ENCODE results near the gene ARPC3.
A peak's percentile ranks its signal among the peaks of the same experiment; 100 is the strongest.
"Not testable (repeated sequence)": the region's sequence is repeated elsewhere in the genome, so short reads cannot be mapped to it uniquely, and the experiment has no call there.

The ARPC3 gene

GRCh38 chr12:110449799-110450497 is at the start of gene ARPC3:
TSS of gene ARPC3 (minus strand) at chr12:110450337. CDS start at chr12:110450260, 77 bp downstream.
- peak within 1 kb of the TSS; percentile 64 for H2AFZ ChIP-seq (ENCODE audit: low read length, unreplicated experiment)
- H3K4me3 ChIP-seq (ENCODE audit: low read depth, low read length) = peak within 1 kb of the TSS; percentile 91
- peaks cover 49% of the 10 kb centered on the region for H3K79me2 ChIP-seq (ENCODE audit: control insufficient read depth, insufficient read depth, low read length, unreplicated experiment)
- peaks cover 5% of the 10 kb centered on the region; the same call in 1 of the 2 replicates for H3K36me3 ChIP-seq (ENCODE audit: insufficient read depth, low read length)
- no peaks in the 10 kb centered on the region for H3K27me3 ChIP-seq (ENCODE audit: insufficient read depth, low read length)
- peaks cover 4% of the 10 kb centered on the region for H3K4me1 ChIP-seq (ENCODE audit: control insufficient read depth, insufficient read depth, low read length, unreplicated experiment)
- H3K27ac ChIP-seq (ENCODE audit: low read depth, low read length) = peak within 1 kb of the TSS; percentile 81

GRCh38 chr12:110498984-110499706 is 49.0 kb upstream of the ARPC3 start:
- peak overlapping the region; percentile 83 for H3K27ac ChIP-seq (ENCODE audit: low read depth, low read length)
- H3K79me2 ChIP-seq (ENCODE audit: control insufficient read depth, insufficient read depth, low read length, unreplicated experiment) = peaks cover 59% of the 10 kb centered on the region
- peaks cover 17% of the 10 kb centered on the region for H3K36me3 ChIP-seq (ENCODE audit: insufficient read depth, low read length)
- H3K27me3 ChIP-seq (ENCODE audit: insufficient read depth, low read length) = no peaks in the 10 kb centered on the region
- peak overlapping the region; percentile 91 for H3K4me3 ChIP-seq (ENCODE audit: low read depth, low read length)
- H2AFZ ChIP-seq (ENCODE audit: low read length, unreplicated experiment) = no peak overlapping the region
- H3K4me1 ChIP-seq (ENCODE audit: control insufficient read depth, insufficient read depth, low read length, unreplicated experiment) = peaks cover 29% of the 10 kb centered on the region

GRCh38 chr12:110475426-110475825 is 25.3 kb upstream of the ARPC3 start:
- Histone ChIP-seq H3K4me3 (ENCODE audit: low read depth, low read length) (no peak overlapping the region), H3K27ac (ENCODE audit: low read depth, low read length) (no peak overlapping the region), H3K79me2 (ENCODE audit: control insufficient read depth, insufficient read depth, low read length, unreplicated experiment) (peaks cover 23% of the 10 kb centered on the region), H2AFZ (ENCODE audit: low read length, unreplicated experiment) (no peak overlapping the region), H3K27me3 (ENCODE audit: insufficient read depth, low read length) (no peaks in the 10 kb centered on the region), H3K36me3 (ENCODE audit: insufficient read depth, low read length) (peaks cover 6% of the 10 kb centered on the region; the same call in 1 of the 2 replicates), H3K4me1 (ENCODE audit: control insufficient read depth, insufficient read depth, low read length, unreplicated experiment) (no peaks in the 10 kb centered on the region)

GRCh38 chr12:110468214-110469048 is 18.3 kb upstream of the ARPC3 start, which contains the start of the genes FAM216A and GPN3:
TSS of gene FAM216A (plus strand) at chr12:110468845. CDS start at chr12:110468876, 31 bp downstream.
TSS of gene GPN3 (minus strand) at chr12:110468257. CDS start at chr12:110468203, 54 bp downstream.
- Histone ChIP-seq H3K79me2 (ENCODE audit: control insufficient read depth, insufficient read depth, low read length, unreplicated experiment) (peaks cover 51% of the 10 kb centered on the region), H3K27ac (ENCODE audit: low read depth, low read length) (peak within 1 kb of the TSS; percentile 85)

GRCh38 chr12:110467847-110468213 is 17.7 kb upstream of the ARPC3 start:
- H3K4me3 ChIP-seq (ENCODE audit: low read depth, low read length) = peak overlapping the region; percentile 95
- H3K4me1 ChIP-seq (ENCODE audit: control insufficient read depth, insufficient read depth, low read length, unreplicated experiment) = peaks cover 14% of the 10 kb centered on the region
- no peaks in the 10 kb centered on the region for H3K27me3 ChIP-seq (ENCODE audit: insufficient read depth, low read length)
- peak overlapping the region; percentile 85 for H3K27ac ChIP-seq (ENCODE audit: low read depth, low read length)
- H3K36me3 ChIP-seq (ENCODE audit: insufficient read depth, low read length) = no peaks in the 10 kb centered on the region
- H3K79me2 ChIP-seq (ENCODE audit: control insufficient read depth, insufficient read depth, low read length, unreplicated experiment) = peaks cover 51% of the 10 kb centered on the region
- peak overlapping the region; percentile 99 for H2AFZ ChIP-seq (ENCODE audit: low read length, unreplicated experiment)

More at GRCh38 chr12:110468214-110469048, 18.3 kb upstream of the ARPC3 start, which contains the start of the genes FAM216A and GPN3:
- Histone ChIP-seq H3K27me3 (ENCODE audit: insufficient read depth, low read length) (no peaks in the 10 kb centered on the region), H3K36me3 (ENCODE audit: insufficient read depth, low read length) (no peaks in the 10 kb centered on the region), H2AFZ (ENCODE audit: low read length, unreplicated experiment) (peak within 1 kb of the TSS; percentile 99), H3K4me1 (ENCODE audit: control insufficient read depth, insufficient read depth, low read length, unreplicated experiment) (peaks cover 14% of the 10 kb centered on the region), H3K4me3 (ENCODE audit: low read depth, low read length) (peak within 1 kb of the TSS; percentile 95)

- Histone ChIP-seq H3K79me2 (ENCODE audit: control insufficient read depth, insufficient read depth, low read length, unreplicated experiment) (peaks cover 45% of the 10 kb centered on the region), H3K4me1 (ENCODE audit: control insufficient read depth, insufficient read depth, low read length, unreplicated experiment) (peaks cover 14% of the 10 kb centered on the region), H3K27me3 (ENCODE audit: insufficient read depth, low read length) (no peaks in the 10 kb centered on the region), H3K27ac (ENCODE audit: low read depth, low read length) (no peak overlapping the region), H3K4me3 (ENCODE audit: low read depth, low read length) (peak overlapping the region; percentile 95), H2AFZ (ENCODE audit: low read length, unreplicated experiment) (no peak overlapping the region), H3K36me3 (ENCODE audit: insufficient read depth, low read length) (no peaks in the 10 kb centered on the region)
These were observed 16.7 kb upstream of the ARPC3 start for GRCh38 chr12:110466791-110467190.

GRCh38 chr12:110465765-110466164 is 15.6 kb upstream of the ARPC3 start:
- not testable (repeated sequence) for H3K27ac ChIP-seq (ENCODE audit: low read depth, low read length); H3K4me3 ChIP-seq (ENCODE audit: low read depth, low read length); H3K36me3 ChIP-seq (ENCODE audit: insufficient read depth, low read length); H3K27me3 ChIP-seq (ENCODE audit: insufficient read depth, low read length); H2AFZ ChIP-seq (ENCODE audit: low read length, unreplicated experiment)
- H3K79me2 ChIP-seq (ENCODE audit: control insufficient read depth, insufficient read depth, low read length, unreplicated experiment) = peaks cover 35% of the 10 kb centered on the region
- H3K4me1 ChIP-seq (ENCODE audit: control insufficient read depth, insufficient read depth, low read length, unreplicated experiment) = peaks cover 14% of the 10 kb centered on the region

GRCh38 chr12:110465024-110465423 is 14.9 kb upstream of the ARPC3 start:
- H3K79me2 ChIP-seq (ENCODE audit: control insufficient read depth, insufficient read depth, low read length, unreplicated experiment) = peaks cover 27% of the 10 kb centered on the region
- H3K4me3 ChIP-seq (ENCODE audit: low read depth, low read length) = no peak overlapping the region
- H3K27me3 ChIP-seq (ENCODE audit: insufficient read depth, low read length) = no peaks in the 10 kb centered on the region
- H3K36me3 ChIP-seq (ENCODE audit: insufficient read depth, low read length) = peaks cover 3% of the 10 kb centered on the region; the same call in 1 of the 2 replicates
- peaks cover 14% of the 10 kb centered on the region for H3K4me1 ChIP-seq (ENCODE audit: control insufficient read depth, insufficient read depth, low read length, unreplicated experiment)
- H2AFZ ChIP-seq (ENCODE audit: low read length, unreplicated experiment) = no peak overlapping the region
- H3K27ac ChIP-seq (ENCODE audit: low read depth, low read length) = no peak overlapping the region

- not testable (repeated sequence) for H3K4me1 ChIP-seq (ENCODE audit: control insufficient read depth, insufficient read depth, low read length, unreplicated experiment); H3K4me3 ChIP-seq (ENCODE audit: low read depth, low read length); H3K36me3 ChIP-seq (ENCODE audit: insufficient read depth, low read length); H3K79me2 ChIP-seq (ENCODE audit: control insufficient read depth, insufficient read depth, low read length, unreplicated experiment); H3K27me3 ChIP-seq (ENCODE audit: insufficient read depth, low read length); H3K27ac ChIP-seq (ENCODE audit: low read depth, low read length); H2AFZ ChIP-seq (ENCODE audit: low read length, unreplicated experiment)
These were observed 11.1 kb upstream of the ARPC3 start for GRCh38 chr12:110461189-110461588.

- Histone ChIP-seq H3K36me3 (ENCODE audit: insufficient read depth, low read length) (peaks cover 15% of the 10 kb centered on the region; the same call in 1 of the 2 replicates), H3K27ac (ENCODE audit: low read depth, low read length) (no peak overlapping the region), H3K79me2 (ENCODE audit: control insufficient read depth, insufficient read depth, low read length, unreplicated experiment) (no peaks in the 10 kb centered on the region), H2AFZ (ENCODE audit: low read length, unreplicated experiment) (no peak overlapping the region), H3K27me3 (ENCODE audit: insufficient read depth, low read length) (no peaks in the 10 kb centered on the region), H3K4me3 (ENCODE audit: low read depth, low read length) (no peak overlapping the region), H3K4me1 (ENCODE audit: control insufficient read depth, insufficient read depth, low read length, unreplicated experiment) (no peaks in the 10 kb centered on the region)
These were observed 8.6 kb upstream of the ARPC3 start for GRCh38 chr12:110458756-110459155.
